Smooth muscle cell (in vitro differentiated cells): ENCODE data around the gene SWT1. TPM values are rescaled to one million over a fixed set of nuclear protein-coding genes. Genes with fewer than 3 reads are reported as not detected.

Experiments used
- DNase-seq: peaks from one replicate; lab custom pipeline; 2025; ENCODE audit not compliant: unreplicated experiment; lab: John Stamatoyannopoulos, UW
- H2AFZ ChIP-seq: fragments of 200-600 bp; sonication (generic); 2 replicates; pipeline ENCODE4 v1.6.0; 2016; ENCODE audit warnings: antibody characterized with exemption, low read depth, mild to moderate bottlenecking
- H3F3A ChIP-seq: fragments of 200-600 bp; sonication (generic); 2 replicates; pipeline ENCODE4 v1.6.0; 2017; ENCODE audit warnings: antibody characterized with exemption, low read depth
- H3K27ac ChIP-seq: fragments of 200-600 bp; sonication (generic); 2 replicates; pipeline ENCODE4 v1.5.1; 2016; ENCODE audit warnings: low read depth, mild to moderate bottlenecking
- H3K27me3 ChIP-seq: fragments of 200-600 bp; sonication (generic); 2 replicates; pipeline ENCODE4 v1.6.1; 2016; ENCODE audit warnings: low read depth, mild to moderate bottlenecking
- H3K36me3 ChIP-seq: fragments of 200-600 bp; sonication (generic); 2 replicates; pipeline ENCODE4 v1.5.1; 2016; ENCODE audit warnings: low read depth
- H3K4me1 ChIP-seq: fragments of 200-600 bp; sonication (generic); 2 replicates; pipeline ENCODE4 v1.5.1; 2016; ENCODE audit warnings: low read depth
- H3K4me2 ChIP-seq: fragments of 200-600 bp; sonication (generic); 2 replicates; pipeline ENCODE4 v1.6.0; 2016; ENCODE audit warnings: mild to moderate bottlenecking
- H3K4me3 ChIP-seq: fragments of 200-600 bp; sonication (generic); 2 replicates; pipeline ENCODE4 v1.5.1; 2016; ENCODE audit warnings: mild to moderate bottlenecking
- H3K79me2 ChIP-seq: fragments of 200-600 bp; sonication (generic); 2 replicates; pipeline ENCODE4 v1.6.0; 2016; ENCODE audit warnings: low read depth, mild to moderate bottlenecking
- H3K9ac ChIP-seq: fragments of 200-600 bp; sonication (generic); 2 replicates; pipeline ENCODE4 v1.6.0; 2016; ENCODE audit warnings: low read depth
- H3K9me3 ChIP-seq: fragments of 200-600 bp; sonication (generic); replicated peaks from 2 replicates; pipeline ENCODE4 v1.5.1; 2016; ENCODE audit warnings: low read depth
- H4K20me1 ChIP-seq: fragments of 200-600 bp; sonication (generic); 2 replicates; pipeline ENCODE4 v1.6.0; 2016; ENCODE audit warnings: low read depth
- CTCF ChIP-seq: fragments of 200-600 bp; sonication (generic); IDR thresholded peaks from 2 replicates; pipeline ENCODE4 v1.5.1; 2017; ENCODE audit warnings: borderline replicate concordance, mild to moderate bottlenecking, antibody characterized with exemption; ENCODE audit not compliant: insufficient read depth, poor library complexity, severe bottlenecking
- WGBS: methylation state at CpG from one replicate; pipeline ENCODE4 v1.1.7; 2016; ENCODE audit warnings: low lambda C conversion rate; 5-methylcytosine and 5-hydroxymethylcytosine counted together
- polyA plus RNA-seq: library from polyadenylated mRNA; unstranded; fragments of >200 nt; fragmentation: Nextera tagmentation; extraction: Ambion mirVana; gene quantifications from 2 replicates; pipeline ENCODE4 v1.2.1, GENCODE V29; 2016
- total RNA-seq: library from RNA; depleted of rRNA; stranded (reverse); fragments of >200 nt; gene quantifications from 2 replicates; pipeline ENCODE4 v1.2.3, GENCODE V29; 2014

The SWT1 gene
- total and polyA plus RNA-seq, 2 experiments from 2014 or later = 1.7 to 11.2 TPM

GRCh38 chr1:185237661-185238060 lies 80.7 kb downstream of the SWT1 start:
- H4K20me1 ChIP-seq = no peaks in the 10 kb centered on the region
- TF ChIP-seq CTCF = no peak
- no peak overlapping the region for H3K27ac ChIP-seq
- no peaks in the 10 kb centered on the region for H3F3A ChIP-seq
- H3K9ac ChIP-seq = no peak overlapping the region
- H3K4me2 ChIP-seq = no peak overlapping the region
- H2AFZ ChIP-seq = no peak overlapping the region
- no peaks in the 10 kb centered on the region for H3K27me3 ChIP-seq
- H3K4me1 ChIP-seq = peaks cover 5% of the 10 kb centered on the region
- H3K36me3 ChIP-seq = no peaks in the 10 kb centered on the region
- H3K4me3 ChIP-seq = no peak overlapping the region
- no peak for DNase-seq
- WGBS = 96% methylated on average over 1 of the region's 1 CpG
- no peaks in the 10 kb centered on the region for H3K79me2 ChIP-seq
- no peaks in the 10 kb centered on the region for H3K9me3 ChIP-seq

- Histone ChIP-seq H3K9ac (no peak overlapping the region), H4K20me1 (no peaks in the 10 kb centered on the region), H3K36me3 (no peaks in the 10 kb centered on the region), H3K4me1 (peaks cover 5% of the 10 kb centered on the region), H2AFZ (no peak overlapping the region), H3K9me3 (no peaks in the 10 kb centered on the region), H3F3A (no peaks in the 10 kb centered on the region), H3K4me2 (no peak overlapping the region), H3K79me2 (no peaks in the 10 kb centered on the region), H3K27me3 (no peaks in the 10 kb centered on the region), H3K4me3 (no peak overlapping the region), H3K27ac (no peak overlapping the region)
- DNase-seq = no peak
- peak; percentile 26 for TF ChIP-seq CTCF
- WGBS = 83% methylated on average over 1 of the region's 1 CpG
These were observed 81.5 kb downstream of the SWT1 start for GRCh38 chr1:185238447-185238846.

- Histone ChIP-seq H3K4me3 (no peak overlapping the region), H2AFZ (no peak overlapping the region), H3K27ac (no peak overlapping the region), H3F3A (no peaks in the 10 kb centered on the region), H3K9ac (no peak overlapping the region), H3K27me3 (no peaks in the 10 kb centered on the region), H3K4me1 (peaks cover 5% of the 10 kb centered on the region), H3K4me2 (no peak overlapping the region), H3K36me3 (no peaks in the 10 kb centered on the region), H3K9me3 (no peaks in the 10 kb centered on the region), H4K20me1 (no peaks in the 10 kb centered on the region), H3K79me2 (no peaks in the 10 kb centered on the region)
- TF ChIP-seq CTCF = no peak
- DNase-seq = no peak
- 97% methylated on average over 1 of the region's 1 CpG for WGBS
These were observed 82.9 kb downstream of the SWT1 start for GRCh38 chr1:185239861-185240260.

GRCh38 chr1:185241127-185241526 lies 84.2 kb downstream of the SWT1 start:
- Histone ChIP-seq H3K27ac (no peak overlapping the region), H2AFZ (no peak overlapping the region), H3F3A (no peaks in the 10 kb centered on the region), H4K20me1 (no peaks in the 10 kb centered on the region), H3K9ac (no peak overlapping the region), H3K27me3 (no peaks in the 10 kb centered on the region), H3K79me2 (no peaks in the 10 kb centered on the region), H3K9me3 (no peaks in the 10 kb centered on the region), H3K36me3 (no peaks in the 10 kb centered on the region), H3K4me3 (no peak overlapping the region), H3K4me1 (peaks cover 5% of the 10 kb centered on the region), H3K4me2 (no peak overlapping the region)
- DNase-seq = no peak
- no peak for TF ChIP-seq CTCF
